Measurements from ENCODE around the gene PLTP.

PLTP gene

DNA sequence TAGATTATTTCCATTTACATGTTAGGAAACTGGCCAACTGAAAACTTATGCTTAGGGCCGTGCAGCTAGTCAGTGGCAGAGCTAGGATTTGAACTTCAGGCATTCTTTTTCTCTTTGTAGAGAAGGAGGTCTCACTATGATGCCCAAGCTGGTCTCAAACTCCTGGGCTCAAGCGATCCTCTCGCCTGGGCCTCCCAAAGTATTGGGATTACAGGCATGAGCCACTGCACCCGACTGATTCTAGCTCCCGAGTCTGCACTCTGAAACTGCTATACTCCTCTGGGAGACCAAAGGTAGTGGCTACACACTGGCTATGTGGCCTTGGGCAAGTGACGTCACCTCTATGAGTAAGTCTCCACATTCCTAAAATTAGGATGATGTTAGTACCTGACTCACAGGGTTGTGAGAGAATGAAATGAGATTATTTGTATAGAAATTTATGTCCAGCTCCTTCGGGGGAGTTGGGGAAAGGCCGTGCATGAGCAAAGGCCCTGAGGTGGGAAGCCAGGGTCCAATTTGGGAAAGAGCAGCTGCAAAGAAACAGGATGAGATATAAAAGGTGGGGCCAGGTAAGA is 6.4 kb downstream of the PLTP start (continued):
- TF ChIP-seq ZNF692 (tag by site-specific recombination; IDR thresholded peaks at IDR 0.05) (no peak), ZFP69B (tag by site-specific recombination; IDR thresholded peaks at IDR 0.05) (no peak), ZBTB8A (tag by site-specific recombination; IDR thresholded peaks at IDR 0.05) (no peak), ZNF670 (tag by site-specific recombination; IDR thresholded peaks at IDR 0.05; ENCODE audit: low read depth) (no peak), ZNF501 (tag by site-specific recombination; IDR thresholded peaks at IDR 0.05) (no peak), SCRT2 (tag by site-specific recombination; IDR thresholded peaks at IDR 0.05) (no peak), IKZF3 (tag by site-specific recombination; IDR thresholded peaks at IDR 0.05) (no peak), ZNF629 (tag by site-specific recombination; IDR thresholded peaks at IDR 0.05) (peak; percentile 94), KLF1 (tag by site-specific recombination; IDR thresholded peaks at IDR 0.05) (no peak), FEZF1 (tag by site-specific recombination; IDR thresholded peaks at IDR 0.05) (no peak), ZNF404 (tag by site-specific recombination; IDR thresholded peaks at IDR 0.05) (no peak), ZNF623 (tag by site-specific recombination; IDR thresholded peaks at IDR 0.05) (peak; percentile 95), ZNF426 (tag by site-specific recombination; IDR thresholded peaks at IDR 0.05) (no peak), ZFHX2 (tag by site-specific recombination; conservative IDR thresholded peaks at IDR 0.05) (no peak), ZNF521 (tag by site-specific recombination; IDR thresholded peaks at IDR 0.05) (no peak), TCF7L2 (IDR thresholded peaks at IDR 0.05; ENCODE audit: borderline replicate concordance, low read depth, low read length) (no peak), ZNF23 (tag by site-specific recombination; IDR thresholded peaks at IDR 0.05; ENCODE audit: borderline replicate concordance) (no peak), KLF17 (tag by site-specific recombination; IDR thresholded peaks at IDR 0.05) (0 out of 2 replicates have a peak, but pooled peaks have one; percentile 42), KLF8 (tag by site-specific recombination; IDR thresholded peaks at IDR 0.05) (peak; percentile 36), MYNN (tag by site-specific recombination; IDR thresholded peaks at IDR 0.05; ENCODE audit: borderline replicate concordance) (no peak), ZNF214 (tag by site-specific recombination; IDR thresholded peaks at IDR 0.05; ENCODE audit: borderline replicate concordance) (no peak), ZNF239 (tag by site-specific recombination; IDR thresholded peaks at IDR 0.05) (no peak), ZNF274 (IDR thresholded peaks at IDR 0.05; ENCODE audit: low read length) (no peak), ZNF274 (tag by site-specific recombination; IDR thresholded peaks at IDR 0.05; ENCODE audit: borderline replicate concordance) (no peak), ZFP37 (tag by site-specific recombination; IDR thresholded peaks at IDR 0.05) (peak; percentile 55; the same call in 1 of the 2 replicates), SCRT1 (tag by site-specific recombination; IDR thresholded peaks at IDR 0.05; ENCODE audit: borderline replicate concordance) (no peak), PBX3 (CRISPR knock-in tag; IDR thresholded peaks at IDR 0.05) (no peak), ZNF624 (tag by site-specific recombination; IDR thresholded peaks at IDR 0.05) (no peak), ZNF843 (tag by site-specific recombination; IDR thresholded peaks at IDR 0.05) (no peak), KLF7 (tag by site-specific recombination; IDR thresholded peaks at IDR 0.05; ENCODE audit: borderline replicate concordance) (no peak)
- TF ChIP-seq, protein P1, sequence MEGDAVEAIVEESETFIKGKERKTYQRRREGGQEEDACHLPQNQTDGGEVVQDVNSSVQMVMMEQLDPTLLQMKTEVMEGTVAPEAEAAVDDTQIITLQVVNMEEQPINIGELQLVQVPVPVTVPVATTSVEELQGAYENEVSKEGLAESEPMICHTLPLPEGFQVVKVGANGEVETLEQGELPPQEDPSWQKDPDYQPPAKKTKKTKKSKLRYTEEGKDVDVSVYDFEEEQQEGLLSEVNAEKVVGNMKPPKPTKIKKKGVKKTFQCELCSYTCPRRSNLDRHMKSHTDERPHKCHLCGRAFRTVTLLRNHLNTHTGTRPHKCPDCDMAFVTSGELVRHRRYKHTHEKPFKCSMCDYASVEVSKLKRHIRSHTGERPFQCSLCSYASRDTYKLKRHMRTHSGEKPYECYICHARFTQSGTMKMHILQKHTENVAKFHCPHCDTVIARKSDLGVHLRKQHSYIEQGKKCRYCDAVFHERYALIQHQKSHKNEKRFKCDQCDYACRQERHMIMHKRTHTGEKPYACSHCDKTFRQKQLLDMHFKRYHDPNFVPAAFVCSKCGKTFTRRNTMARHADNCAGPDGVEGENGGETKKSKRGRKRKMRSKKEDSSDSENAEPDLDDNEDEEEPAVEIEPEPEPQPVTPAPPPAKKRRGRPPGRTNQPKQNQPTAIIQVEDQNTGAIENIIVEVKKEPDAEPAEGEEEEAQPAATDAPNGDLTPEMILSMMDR (tag by site-specific recombination; IDR thresholded peaks at IDR 0.05), result no peak
- TF ChIP-seq, protein P2, sequence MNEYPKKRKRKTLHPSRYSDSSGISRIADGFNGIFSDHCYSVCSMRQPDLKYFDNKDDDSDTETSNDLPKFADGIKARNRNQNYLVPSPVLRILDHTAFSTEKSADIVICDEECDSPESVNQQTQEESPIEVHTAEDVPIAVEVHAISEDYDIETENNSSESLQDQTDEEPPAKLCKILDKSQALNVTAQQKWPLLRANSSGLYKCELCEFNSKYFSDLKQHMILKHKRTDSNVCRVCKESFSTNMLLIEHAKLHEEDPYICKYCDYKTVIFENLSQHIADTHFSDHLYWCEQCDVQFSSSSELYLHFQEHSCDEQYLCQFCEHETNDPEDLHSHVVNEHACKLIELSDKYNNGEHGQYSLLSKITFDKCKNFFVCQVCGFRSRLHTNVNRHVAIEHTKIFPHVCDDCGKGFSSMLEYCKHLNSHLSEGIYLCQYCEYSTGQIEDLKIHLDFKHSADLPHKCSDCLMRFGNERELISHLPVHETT (tag by site-specific recombination; IDR thresholded peaks at IDR 0.05), result peak; percentile 76; the same call in 1 of the 2 replicates
- TF ChIP-seq, protein P3, sequence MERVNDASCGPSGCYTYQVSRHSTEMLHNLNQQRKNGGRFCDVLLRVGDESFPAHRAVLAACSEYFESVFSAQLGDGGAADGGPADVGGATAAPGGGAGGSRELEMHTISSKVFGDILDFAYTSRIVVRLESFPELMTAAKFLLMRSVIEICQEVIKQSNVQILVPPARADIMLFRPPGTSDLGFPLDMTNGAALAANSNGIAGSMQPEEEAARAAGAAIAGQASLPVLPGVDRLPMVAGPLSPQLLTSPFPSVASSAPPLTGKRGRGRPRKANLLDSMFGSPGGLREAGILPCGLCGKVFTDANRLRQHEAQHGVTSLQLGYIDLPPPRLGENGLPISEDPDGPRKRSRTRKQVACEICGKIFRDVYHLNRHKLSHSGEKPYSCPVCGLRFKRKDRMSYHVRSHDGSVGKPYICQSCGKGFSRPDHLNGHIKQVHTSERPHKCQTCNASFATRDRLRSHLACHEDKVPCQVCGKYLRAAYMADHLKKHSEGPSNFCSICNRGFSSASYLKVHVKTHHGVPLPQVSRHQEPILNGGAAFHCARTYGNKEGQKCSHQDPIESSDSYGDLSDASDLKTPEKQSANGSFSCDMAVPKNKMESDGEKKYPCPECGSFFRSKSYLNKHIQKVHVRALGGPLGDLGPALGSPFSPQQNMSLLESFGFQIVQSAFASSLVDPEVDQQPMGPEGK (tag by site-specific recombination; IDR thresholded peaks at IDR 0.05), result no peak
